ENCODE measurements around the gene PGP. TPM values are rescaled to one million over a fixed set of nuclear protein-coding genes. Genes with fewer than 3 reads are reported as not detected.
"Not testable (repeated sequence)": the region's sequence is repeated elsewhere in the genome, so short reads cannot be mapped to it uniquely, and the experiment has no call there.

The PGP gene
- total RNA-seq, 1 donor from 2014 or later, result 29.3 TPM

GRCh38 chr16:2205104-2205966 lies 9.3 kb downstream of the PGP start, which contains the start of gene MLST8:
TSS of gene MLST8 (plus strand) at chr16:2205454. CDS start at chr16:2206086, 632 bp downstream.
- peak within 1 kb of the TSS; percentile 82 for H3K4me3 ChIP-seq (ENCODE audit: low read depth, low read length)
- no peak for TF ChIP-seq CTCF (conservative IDR thresholded peaks at IDR 0.05; ENCODE audit: low read depth, low read length)
- DNase-seq (ENCODE audit: low read depth), result no peak

- peak overlapping the region; percentile 82 for H3K4me3 ChIP-seq (ENCODE audit: low read depth, low read length)
- TF ChIP-seq CTCF (conservative IDR thresholded peaks at IDR 0.05; ENCODE audit: low read depth, low read length), result no peak
- DNase-seq (ENCODE audit: low read depth), result no peak
Observed at GRCh38 chr16:2204416-2205103, 10.1 kb downstream of the PGP start.

GRCh38 chr16:2203119-2203688 lies 11.4 kb downstream of the PGP start:
- not testable (repeated sequence) for DNase-seq (ENCODE audit: low read depth); H3K4me3 ChIP-seq (ENCODE audit: low read depth, low read length)

DNA sequence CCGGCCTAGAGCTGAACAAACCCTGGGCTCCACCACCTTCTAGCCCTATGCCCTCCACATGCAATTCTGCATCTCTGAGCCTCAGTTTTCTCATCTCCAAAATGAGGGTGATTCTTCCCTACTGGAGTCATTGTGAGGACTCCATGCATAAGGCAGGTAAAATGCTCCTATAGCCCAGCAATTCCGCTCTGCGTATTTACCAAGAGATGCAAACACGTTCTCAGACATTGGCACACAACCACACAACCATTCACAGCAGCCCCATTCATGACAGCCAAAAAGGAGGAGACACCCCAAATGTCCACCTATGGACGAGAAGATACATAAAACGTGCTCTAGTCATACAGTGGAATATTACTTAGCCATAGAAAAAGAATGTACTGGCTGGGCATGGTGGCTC lies 14.3 kb downstream of the PGP start:
- H3K4me3 ChIP-seq (ENCODE audit: low read depth, low read length), result no peak overlapping the region
- TF ChIP-seq CTCF (conservative IDR thresholded peaks at IDR 0.05; ENCODE audit: low read depth, low read length), result no peak
- no peak for DNase-seq (ENCODE audit: low read depth)

DNA sequence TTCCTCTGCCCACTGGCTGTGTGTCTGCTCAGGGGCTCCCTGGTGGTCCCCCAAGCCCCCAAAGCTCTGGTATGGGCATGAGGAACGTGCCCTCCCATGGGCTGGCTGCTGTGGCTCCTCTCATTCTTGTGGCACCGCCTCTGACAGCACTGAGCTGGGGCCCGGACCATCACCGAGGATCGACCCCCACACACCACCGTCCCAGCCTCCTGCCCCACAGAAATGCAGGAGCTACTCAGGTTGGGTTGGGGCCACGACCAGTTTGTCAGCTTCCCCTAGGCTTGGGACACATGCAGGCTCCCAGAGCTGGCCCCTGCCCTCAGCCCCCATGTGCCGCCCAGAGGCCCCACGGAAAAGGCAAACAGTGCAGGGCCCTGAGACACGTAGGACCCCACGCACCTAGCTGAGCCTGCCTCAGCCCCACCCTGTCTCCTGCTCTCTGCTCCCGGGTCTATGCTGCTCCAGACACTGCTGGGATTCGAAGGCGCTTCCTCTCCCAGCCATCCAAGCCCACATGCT lies 15.0 kb downstream of the PGP start:
- no peak overlapping the region for H3K4me3 ChIP-seq (ENCODE audit: low read depth, low read length)
- no peak for TF ChIP-seq CTCF (conservative IDR thresholded peaks at IDR 0.05; ENCODE audit: low read depth, low read length)
- DNase-seq (ENCODE audit: low read depth), result no peak

GRCh38 chr16:2199095-2199494 lies 15.5 kb downstream of the PGP start:
- TF ChIP-seq CTCF (conservative IDR thresholded peaks at IDR 0.05; ENCODE audit: low read depth, low read length), result no peak
- DNase-seq (ENCODE audit: low read depth), result no peak
- no peak overlapping the region for H3K4me3 ChIP-seq (ENCODE audit: low read depth, low read length)

GRCh38 chr16:2198283-2198682 lies 16.4 kb downstream of the PGP start:
- H3K4me3 ChIP-seq (ENCODE audit: low read depth, low read length), result no peak overlapping the region
- DNase-seq (ENCODE audit: low read depth), result no peak
- TF ChIP-seq CTCF (conservative IDR thresholded peaks at IDR 0.05; ENCODE audit: low read depth, low read length), result no peak
